ENCODE results near the gene TERT.
"Not testable (repeated sequence)": the region's sequence is repeated elsewhere in the genome, so short reads cannot be mapped to it uniquely, and the experiment has no call there.

Gene TERT

DNA sequence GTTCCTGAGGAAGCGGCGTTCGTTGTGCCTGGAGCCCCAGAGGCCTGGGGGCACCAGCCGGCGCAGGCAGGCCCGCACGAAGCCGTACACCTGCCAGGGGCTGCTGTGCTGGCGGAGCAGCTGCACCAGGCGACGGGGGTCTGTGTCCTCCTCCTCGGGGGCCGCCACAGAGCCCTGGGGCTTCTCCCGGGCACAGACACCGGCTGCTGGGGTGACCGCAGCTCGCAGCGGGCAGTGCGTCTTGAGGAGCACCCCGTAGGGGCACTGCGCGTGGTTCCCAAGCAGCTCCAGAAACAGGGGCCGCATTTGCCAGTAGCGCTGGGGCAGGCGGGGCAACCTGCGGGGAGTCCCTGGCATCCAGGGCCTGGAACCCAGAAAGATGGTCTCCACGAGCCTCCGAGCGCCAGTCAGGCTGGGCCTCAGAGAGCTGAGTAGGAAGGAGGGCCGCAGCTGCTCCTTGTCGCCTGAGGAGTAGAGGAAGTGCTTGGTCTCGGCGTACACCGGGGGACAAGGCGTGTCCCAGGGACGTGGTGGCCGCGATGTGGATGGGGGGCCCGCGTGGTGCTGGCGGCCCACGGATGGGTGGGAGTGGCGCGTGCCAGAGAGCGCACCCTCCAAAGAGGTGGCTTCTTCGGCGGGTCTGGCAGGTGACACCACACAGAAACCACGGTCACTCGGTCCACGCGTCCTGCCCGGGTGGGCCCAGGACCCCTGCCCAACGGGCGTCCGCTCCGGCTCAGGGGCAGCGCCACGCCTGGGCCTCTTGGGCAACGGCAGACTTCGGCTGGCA lies 1.3 kb downstream of the TERT start:
- no peak for DNase-seq

DNA sequence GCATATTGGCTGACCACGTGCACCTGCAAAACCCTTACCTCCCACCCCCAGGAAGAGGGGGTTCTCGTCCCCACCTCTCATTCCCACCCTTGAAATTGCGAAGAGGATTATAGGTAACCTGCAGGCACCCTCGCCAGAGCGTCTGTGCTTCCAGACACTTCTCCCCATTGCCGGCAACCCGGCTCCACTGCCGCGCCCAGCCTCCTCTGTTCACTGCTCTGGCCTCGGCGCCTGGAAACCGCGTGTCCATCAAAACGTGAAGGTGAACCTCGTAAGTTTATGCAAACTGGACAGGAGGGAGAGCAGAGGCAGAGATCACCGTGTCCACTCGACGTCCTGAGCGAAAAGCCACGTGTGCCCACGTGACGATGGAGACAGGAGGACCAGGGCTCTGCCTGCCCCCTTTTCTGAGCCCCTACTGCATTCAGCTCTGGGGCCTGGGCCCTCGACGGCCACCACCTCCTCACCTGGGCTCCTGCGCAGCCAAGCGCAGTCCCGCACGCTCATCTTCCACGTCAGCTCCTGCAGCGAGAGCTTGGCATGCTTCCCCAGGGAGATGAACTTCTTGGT lies 1.9 kb downstream of the TERT start:
- no peak for DNase-seq

DNA sequence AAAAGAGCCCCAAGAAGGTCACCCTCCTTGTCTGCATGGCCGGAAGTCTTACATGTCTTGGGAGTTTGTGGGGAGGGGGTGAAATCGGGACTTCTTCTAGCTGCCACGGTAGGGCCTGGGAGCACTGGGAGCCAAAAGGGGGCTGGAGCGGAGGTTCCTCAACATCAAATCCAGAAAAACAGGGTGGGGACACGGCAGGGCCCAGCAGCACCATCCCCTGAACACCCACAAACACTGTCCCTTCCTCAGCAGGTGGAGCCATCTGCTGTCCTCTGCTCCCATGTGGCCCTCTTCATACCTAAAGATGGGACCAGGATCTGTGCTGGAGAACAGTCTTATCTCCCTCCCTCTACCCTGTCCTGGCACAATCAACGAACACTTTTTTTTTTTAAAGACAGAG lies 2.7 kb downstream of the TERT start:
- DNase-seq, result peak; percentile 44

DNA sequence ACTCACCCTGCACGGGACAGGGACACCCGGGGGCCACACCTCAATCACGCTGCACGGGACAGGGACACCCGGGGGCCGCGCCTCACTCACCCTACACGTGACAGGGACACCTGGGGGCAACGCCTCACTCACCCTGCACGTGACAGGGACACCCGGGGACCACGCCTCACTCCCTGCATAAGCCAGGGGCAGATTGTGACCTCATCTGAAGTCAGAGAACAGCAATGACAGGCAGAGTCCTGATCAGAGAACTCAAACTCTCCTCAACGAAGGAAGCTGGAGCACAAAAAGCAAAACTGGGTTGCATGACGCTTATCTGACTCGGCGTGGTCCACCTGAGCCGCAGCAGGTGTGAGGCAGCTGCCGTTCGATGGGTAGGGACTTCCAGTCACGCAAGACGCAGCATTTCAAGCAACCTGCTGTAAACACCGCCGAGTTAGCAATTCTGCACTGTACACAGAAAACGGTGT lies 3.2 kb downstream of the TERT start:
- DNase-seq, result peak; percentile 76 to 84

DNA sequence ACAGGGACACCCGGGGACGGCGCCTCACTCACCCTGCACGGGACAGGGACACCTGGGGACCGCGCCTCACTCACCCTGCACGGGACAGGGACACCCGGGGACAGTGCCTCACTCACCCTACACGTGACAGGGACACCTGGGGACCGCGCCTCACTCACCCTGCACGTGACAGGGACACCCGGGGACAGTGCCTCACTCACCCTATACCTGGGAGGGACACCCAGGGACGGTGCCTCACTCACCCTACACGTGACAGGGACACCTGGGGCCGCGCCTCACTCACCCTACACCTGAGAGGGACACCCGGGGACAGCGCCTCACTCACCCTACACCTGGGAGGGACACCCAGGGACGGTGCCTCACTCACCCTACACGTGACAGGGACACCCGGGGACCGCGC lies 3.9 kb downstream of the TERT start:
- not testable (repeated sequence) for DNase-seq

DNA sequence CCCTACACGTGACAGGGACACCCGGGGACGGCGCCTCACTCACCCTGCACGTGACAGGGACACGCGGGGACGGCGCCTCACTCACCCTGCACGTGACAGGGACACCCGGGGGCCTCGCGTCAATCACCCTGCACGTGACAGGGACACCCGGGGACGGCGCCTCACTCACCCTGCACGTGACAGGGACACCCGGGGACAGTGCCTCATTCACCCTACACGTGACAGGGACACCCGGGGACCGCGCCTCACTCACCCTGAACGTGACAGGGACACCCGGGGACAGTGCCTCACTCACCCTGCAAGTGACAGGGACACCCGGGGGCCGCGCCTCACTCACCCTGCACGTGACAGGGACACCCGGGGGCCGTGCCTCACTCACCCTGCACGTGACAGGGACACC lies 5.3 kb downstream of the TERT start:
- not testable (repeated sequence) for DNase-seq

DNA sequence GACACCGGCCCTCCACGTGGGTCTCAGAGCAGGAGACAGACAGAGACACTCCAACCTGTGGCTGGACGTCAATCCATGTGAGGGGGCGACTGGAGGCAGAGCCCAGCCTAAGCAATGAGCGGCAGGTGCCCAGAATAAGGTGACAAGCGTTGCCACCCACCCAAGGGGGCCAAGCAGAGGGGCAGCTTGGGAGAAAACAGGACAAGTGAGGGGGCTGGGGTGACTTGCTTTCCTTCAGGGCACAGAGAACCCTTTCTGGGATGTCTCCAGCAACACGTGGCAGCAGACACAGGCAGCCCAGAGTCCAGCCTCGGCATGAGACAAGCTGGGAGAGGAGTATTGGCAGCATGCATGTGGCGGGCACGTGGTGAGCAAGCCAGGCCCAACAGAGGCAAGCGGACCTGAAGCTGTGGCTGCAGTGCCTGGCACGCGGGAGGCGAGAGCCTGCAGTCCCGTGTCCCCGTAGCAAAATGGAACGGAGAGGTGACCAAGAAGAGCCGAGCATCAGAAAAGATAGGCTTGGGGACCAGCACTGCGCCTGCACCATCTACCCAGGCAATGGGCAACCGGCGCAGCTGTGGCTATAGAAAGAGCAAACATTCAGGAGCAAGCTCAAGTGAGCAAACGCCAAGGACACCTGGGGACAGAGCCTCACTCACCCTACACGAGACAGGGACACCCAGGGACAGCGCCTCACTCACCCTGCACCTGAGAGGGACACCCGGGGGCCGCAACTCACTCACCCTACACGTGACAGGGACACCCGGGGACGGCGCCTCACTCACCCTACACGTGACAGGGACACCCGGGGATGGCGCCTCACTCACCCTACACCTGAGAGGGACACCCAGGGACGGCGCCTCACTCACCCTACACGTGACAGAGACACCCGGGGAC lies 6.2 kb downstream of the TERT start:
- DNase-seq, result peak; percentile 72 to 81

DNA sequence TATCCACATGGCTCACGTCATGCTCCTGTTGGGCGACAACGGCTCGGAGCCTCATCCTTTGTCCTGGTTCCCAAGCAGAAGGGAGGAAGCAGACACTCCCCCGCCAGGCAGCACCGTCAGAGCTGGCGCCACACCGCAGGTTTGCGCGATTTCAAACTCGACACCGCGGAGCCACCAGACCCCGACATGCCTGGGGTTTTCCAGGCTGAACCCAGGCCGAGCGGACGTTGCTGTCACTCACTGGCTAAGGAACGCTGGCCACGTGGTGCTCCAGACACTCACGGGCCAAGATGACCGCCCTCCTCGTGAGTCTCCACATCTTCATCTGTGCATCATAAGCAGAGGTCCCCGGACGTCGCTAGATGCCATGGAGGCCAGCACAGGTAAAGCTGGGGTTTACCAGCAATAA lies 9.0 kb downstream of the TERT start:
- no peak for DNase-seq

DNA sequence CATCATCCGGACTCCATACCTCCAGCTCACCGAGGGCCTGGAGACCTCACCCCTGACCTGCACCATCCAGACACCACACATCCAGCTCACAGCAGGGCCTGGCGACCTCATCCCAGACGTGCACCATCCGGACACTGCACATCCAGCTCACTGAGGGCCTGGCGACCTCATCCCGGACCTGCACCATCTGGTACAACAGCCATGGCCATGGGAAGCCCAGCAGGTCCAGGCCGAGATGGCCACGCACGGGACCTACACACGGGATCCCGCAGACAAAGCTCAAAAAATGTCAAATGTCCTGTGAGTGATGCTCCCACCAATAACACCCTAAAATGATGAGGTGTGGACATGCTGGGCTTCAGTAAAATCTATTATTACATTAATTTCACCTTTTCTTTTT lies 9.7 kb downstream of the TERT start:
- no peak for DNase-seq

DNA sequence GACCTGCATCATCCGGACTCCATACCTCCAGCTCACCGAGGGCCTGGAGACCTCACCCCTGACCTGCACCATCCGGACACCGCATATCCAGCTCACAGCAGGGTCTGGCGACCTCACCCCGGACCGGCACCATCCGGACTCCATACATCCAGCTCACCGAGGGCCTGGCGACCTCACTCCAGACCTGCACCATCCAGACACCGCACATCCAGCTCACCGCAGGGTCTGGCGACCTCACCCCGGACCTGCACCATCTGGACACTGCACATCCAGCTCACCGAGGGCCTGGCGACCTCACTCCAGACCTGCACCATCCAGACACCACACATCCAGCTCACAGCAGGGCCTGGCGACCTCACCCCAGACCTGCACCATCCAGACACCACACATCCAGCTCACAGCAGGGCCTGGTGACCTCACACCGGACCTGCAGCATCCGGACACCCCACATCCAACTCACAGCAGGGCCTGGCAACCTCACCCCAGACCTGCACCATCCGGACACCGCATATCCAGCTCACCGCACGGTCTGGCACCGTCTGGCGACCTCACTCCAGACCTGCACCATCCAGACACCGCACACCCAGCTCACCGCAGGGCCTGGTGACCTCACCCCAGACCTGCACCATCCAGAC lies 10.4 kb downstream of the TERT start:
- DNase-seq, result not testable (repeated sequence)

DNA sequence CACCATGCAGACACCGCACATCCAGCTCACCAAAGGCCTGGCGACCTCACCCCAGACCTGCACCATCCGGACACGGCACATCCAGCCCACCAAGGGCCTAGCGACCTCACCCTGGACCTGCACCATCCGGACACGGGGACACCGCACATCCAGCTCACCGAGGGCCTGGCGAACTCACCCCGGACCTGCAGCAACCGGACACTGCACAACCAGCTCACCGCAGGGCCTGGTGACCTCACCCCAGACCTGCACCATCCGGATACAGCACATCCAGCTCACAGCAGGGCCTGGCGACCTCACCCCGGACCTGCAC lies 11.2 kb downstream of the TERT start:
- not testable (repeated sequence) for DNase-seq

DNA sequence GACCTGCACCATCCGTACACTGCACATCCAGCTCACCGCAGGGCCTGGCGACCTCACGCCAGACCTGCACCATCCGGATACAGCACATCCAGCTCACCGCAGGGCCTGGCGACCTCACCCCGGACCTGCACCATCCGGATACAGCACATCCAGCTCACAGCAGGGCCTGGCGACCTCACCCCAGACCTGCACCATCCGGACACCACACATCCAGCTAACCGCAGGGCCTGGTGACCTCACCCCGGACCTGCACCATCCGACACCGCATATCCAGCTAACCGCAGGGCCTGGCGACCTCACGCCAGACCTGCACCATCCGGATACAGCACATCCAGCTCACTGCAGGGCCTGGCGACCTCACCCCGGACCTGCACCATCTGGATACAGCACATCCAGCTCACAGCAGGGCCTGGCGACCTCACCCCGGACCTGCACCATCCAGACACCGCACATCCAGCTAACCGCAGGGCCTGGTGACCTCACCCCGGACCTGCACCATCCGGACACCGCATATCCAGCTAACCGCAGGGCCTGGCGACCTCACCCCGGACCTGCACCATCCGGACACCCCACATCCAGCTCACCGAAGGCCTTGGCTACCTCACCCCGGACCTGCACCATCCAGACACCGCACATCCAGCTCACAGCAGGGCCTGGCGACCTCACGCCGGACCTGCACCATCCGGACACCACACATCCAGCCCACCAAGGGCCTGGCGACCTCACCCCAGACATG lies 11.7 kb downstream of the TERT start:
- not testable (repeated sequence) for DNase-seq

DNA sequence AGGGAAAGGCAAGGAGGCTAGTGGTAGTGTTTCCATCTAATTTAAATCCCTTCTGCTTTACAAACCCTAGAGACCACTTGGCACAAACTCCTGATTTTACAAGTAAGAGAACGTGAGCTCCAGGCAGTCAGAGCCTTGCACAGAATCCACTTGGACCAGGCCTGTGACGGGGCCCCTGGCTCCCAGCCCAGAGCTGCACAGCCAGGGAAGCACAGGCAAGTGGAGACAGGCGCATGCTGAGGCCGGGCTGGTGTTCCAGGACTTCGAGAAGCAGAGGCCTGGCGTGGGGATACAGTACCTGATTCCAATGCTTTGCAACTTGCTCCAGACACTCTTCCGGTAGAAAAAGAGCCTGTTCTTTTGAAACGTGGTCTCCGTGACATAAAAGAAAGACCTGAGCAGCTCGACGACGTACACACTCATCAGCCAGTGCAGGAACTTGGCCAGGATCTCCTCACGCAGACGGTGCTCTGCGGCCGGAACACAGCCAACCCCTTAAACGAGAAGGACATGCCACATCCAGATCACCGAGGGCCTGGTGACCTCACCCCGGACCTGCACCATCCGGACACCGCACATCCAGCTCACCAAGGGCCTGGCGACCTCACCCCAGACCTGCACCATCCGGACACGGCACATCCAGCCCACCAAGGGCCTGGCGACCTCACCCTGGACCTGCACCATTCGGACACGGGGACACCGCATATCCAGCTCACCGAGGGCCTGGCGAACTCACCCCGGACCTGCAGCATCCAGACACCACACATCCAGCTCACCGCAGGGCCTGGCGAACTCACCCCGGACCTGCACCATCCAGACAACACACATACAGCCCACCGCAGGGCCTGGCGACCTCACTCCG lies 12.5 kb downstream of the TERT start:
- DNase-seq, result peak in 1 of 2 experiments; percentile 29

DNA sequence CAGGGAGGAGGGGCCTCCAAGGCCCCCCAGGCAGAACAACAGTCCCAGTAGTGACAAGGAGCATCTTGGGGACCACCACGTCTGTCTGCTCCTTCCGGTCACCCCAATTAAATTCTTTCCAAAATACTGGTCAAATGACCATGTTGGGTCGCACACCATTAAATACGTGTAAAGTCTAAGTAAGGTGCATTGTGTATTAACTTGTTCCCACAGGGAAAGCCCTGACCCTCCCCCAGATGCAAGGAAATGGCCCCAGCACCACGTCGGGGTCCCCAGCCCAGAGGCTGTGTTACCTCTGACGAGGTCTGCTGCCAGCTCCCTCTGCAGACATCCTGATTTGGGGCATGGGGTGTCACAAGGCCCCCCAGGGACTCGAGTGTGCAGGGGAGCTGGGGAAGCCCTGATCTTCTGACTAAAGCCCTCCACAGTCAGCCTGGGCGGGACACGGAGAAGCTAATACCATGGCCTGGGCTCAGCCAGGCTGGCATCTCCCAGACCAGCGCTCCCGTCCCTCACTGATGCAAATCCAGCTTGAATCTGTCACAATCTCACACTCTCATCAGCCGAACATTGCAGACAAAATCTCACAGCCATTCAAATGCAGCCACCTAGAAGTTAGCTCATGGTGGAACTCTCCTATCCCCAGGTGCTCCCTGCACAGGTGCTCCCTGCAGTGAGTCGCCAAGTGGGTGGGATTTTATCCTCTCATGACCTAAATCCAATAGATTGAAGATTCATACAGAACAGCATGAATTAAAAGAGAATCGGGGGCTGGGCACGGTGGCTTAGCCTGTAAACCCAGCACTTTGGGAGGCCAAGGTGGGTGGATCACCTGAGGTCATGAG lies 13.6 kb downstream of the TERT start:
- no peak for DNase-seq

DNA sequence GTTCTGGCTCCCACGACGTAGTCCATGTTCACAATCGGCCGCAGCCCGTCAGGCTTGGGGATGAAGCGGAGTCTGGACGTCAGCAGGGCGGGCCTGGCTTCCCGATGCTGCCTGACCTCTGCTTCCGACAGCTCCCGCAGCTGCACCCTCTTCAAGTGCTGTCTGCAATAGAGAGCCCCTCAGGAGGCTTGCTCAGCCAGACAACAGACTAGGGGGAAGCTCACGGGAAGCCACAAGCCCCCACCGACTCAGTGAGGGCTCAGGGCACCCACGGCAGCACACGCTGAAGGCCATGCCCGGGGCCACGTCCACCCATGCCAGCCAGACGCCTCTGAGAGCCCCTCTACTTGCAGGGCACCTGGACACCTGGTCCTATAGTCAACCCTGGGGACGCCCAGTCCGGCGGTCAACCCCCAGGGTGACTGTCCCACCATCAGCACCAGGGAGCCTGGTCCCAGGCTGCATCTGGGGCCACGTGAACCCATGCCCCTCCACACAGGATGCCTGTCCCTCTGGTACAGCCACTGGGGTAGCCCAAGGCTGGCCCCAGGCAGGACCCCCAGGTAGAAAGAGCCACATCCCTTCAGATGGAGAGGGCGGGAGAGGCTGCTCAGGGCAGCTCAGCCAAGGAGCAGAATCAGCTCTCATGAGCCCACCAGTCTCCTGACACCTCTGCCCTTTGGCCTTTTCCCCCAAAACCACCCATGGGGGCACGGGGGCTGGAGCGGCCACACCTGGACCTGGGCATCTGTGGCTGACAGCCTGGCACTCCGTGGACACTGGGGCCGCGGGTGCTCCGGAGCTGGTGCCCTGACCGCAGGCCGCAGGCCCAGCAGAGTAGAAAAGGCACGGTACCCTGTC lies 14.5 kb downstream of the TERT start:
- no peak for DNase-seq

DNA sequence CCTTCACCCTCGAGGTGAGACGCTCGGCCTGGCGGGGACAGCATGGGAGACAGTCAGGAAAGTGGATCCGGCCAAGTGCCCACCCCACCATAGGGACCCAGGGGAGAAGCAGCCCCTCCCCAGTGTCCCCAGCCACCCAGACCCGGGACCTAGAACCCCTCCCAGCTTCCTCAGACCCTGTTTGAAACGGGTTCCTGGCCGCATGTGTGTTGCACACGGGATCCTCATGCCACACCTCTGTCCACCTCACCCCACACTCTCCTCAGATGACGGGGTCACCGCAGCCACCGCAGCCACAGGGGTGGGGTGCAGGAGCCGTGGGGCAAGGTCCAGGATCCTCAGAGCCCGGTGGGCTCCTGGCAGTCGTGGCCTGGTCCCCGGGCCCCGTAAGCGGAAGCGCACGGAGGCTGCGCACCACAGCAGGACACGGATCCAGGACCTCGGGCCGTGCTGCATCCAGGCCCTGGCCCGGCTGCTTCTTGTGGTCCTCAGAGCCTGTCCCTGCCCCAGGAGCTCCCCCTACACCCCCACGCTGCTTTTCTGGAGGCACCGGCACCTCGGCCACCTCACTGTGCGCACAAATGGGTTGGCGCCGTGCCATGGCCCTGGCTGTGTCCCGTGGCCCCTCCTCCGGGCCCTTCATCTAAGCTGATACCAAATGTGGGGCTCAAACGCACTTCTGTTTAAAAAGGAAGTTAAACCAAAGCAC lies 15.3 kb downstream of the TERT start:
- DNase-seq, result no peak

DNA sequence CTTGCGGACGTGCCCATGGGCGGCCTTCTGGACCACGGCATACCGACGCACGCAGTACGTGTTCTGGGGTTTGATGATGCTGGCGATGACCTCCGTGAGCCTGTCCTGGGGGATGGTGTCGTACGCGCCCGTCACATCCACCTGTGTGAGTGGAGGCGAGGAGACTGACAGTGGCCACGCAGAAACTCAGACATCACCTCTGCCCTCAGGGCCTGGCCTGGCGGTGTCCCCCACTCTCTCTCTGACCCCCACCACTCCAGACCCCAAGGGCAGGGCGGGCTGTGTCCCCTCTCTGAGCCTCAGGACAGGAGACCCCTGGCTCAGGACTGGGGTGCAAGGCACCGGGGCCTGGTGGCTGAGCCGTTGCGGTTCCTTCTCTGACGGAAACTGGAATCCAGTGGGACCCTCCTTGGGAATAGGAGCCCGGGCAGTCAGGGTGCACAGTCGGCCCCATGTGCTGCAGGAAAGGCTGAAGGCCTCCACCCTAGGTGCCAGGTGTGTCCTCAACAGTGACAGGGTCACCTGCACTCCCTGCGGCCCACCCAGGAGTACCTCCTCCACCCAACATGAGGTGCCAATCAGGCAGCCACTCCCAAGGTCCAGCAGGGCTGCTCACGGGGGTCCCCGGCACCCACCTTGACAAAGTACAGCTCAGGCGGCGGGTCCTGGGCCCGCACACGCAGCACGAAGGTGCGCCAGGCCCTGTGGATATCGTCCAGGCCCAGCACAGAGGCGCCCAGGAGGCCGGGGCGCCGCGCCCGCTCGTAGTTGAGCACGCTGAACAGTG lies 16.0 kb downstream of the TERT start:
- no peak for DNase-seq

DNA sequence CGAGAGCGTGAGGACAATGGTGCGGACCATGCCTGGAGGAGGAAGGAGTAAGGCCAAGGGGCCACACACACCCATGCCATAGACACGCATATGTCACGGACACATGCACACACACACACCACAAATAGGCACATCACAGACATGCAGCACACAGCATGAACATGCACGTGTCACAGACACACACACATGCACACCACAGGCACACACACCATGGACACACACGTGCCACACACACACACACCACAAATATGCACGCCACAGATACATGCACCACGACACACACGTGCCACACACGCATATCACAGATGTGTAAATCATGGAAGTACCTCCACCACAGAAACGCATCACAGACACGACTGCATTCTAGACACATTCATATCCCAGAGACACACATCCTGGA lies 16.7 kb downstream of the TERT start:
- DNase-seq, result no peak

Measured in SHP77 (cell line).